ENCODE results near the gene SHISA9.

The SHISA9 gene

DNA sequence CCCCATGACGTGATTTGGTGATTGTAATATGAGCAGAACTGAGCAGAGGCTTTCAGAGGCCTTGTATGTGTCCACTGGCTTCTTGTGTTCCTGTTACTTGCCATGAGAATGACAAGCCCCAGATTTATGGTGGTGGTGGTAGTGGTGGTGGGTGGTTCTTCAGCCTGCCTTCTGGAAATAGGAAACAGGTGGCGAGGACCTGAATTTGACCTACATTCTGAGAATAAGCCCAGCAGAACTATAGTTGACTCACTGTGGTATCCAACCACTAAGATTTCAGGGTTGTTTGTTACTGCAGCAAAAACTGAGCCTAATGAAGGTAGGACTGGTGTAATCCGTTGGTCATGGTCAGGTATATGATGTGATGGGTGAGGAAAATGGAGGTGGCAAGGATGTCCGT, 93.0 kb downstream of the SHISA9 start:
- TF ChIP-seq REST (IDR thresholded peaks at IDR 0.05; ENCODE audit: insufficient read depth in 1 of 2, low read depth in 2 of 2, low read length in 2 of 2) (no peak), POLR2AphosphoS5 (IDR thresholded peaks at IDR 0.05; ENCODE audit: low read depth, low read length) (no peak), FOXP2 (optimal IDR thresholded peaks at IDR 0.05; ENCODE audit: borderline replicate concordance, extremely low read depth, extremely low read length, insufficient read depth) (no peak), TAF1 (IDR thresholded peaks at IDR 0.05; ENCODE audit: borderline replicate concordance, insufficient read depth, low read length) (no peak), SIN3A (IDR thresholded peaks at IDR 0.05; ENCODE audit: borderline replicate concordance, insufficient read depth, low read length) (no peak)

DNA sequence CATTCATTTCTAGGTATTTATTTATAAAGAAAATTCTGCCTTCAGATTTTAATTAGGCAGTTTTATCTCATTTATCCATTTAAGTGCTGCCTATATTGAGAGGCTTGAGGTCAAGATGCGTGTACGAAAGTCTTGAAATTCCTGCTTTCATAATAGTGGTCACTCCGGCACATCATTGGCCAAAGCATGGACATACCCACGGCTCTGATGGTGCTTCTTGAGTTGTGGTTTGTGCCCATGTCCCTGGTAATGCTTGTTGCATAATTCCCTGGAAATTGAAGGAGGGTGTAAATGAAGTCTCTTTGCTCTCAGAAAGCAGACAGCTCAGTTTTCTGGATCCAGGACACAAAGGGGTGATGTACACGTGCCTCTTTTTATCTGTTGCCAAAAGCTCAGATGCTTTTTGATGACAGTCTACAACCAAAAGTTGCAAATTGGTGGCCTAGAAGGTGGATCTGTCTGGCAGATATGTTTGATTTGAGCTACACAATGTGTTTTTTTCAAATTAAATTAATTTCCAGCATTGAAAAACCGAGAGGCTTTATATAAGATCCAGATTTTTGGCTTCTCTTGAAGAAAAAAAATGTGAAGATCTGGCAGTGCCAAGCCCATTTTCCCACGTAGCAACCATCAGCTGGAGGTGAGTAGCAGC, 94.4 kb downstream of the SHISA9 start:
- TF ChIP-seq FOXP2 (optimal IDR thresholded peaks at IDR 0.05; ENCODE audit: borderline replicate concordance, extremely low read depth, extremely low read length, insufficient read depth) (no peak), REST (IDR thresholded peaks at IDR 0.05; ENCODE audit: insufficient read depth in 1 of 2, low read depth in 2 of 2, low read length in 2 of 2) (no peak), POLR2AphosphoS5 (IDR thresholded peaks at IDR 0.05; ENCODE audit: low read depth, low read length) (no peak), SIN3A (IDR thresholded peaks at IDR 0.05; ENCODE audit: borderline replicate concordance, insufficient read depth, low read length) (no peak), TAF1 (IDR thresholded peaks at IDR 0.05; ENCODE audit: borderline replicate concordance, insufficient read depth, low read length) (no peak)

DNA sequence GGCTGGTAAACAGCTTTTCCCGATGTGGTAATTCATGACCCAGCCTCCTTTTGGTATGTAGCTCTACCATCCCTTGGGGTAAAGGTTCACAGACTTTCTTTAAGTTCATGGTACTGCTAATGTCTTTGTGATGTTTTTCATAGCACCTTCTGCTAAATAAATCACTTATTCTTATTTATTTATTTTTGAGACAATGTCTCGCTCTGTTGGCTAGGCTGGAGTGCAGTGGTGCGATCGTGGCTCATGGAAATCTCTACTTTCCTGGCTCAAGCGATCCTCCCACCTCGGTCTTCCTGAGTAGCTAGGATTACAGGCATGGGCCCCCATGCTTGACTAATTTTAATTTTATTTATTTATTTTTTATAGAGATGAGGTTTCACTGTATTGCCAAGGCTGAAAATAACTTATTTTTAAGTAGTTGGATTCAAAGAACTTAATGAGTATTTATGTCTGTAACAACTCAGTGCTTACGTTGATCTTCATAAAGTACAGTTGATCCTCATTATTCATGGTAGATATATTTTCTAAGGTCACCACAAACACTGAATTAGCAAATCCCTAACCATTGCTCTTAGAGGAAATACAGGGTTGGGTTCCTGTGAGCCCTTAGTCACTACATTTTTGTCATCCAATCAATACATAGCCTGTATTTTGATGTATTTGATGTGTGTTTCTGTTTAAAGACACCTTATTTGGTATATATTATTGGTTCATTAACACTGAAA, 97.1 kb downstream of the SHISA9 start:
- TF ChIP-seq SIN3A (IDR thresholded peaks at IDR 0.05; ENCODE audit: borderline replicate concordance, insufficient read depth, low read length): no peak
- no peak for TF ChIP-seq POLR2AphosphoS5 (IDR thresholded peaks at IDR 0.05; ENCODE audit: low read depth, low read length)
- no peak for TF ChIP-seq REST (IDR thresholded peaks at IDR 0.05; ENCODE audit: insufficient read depth in 1 of 2, low read depth in 2 of 2, low read length in 2 of 2)
- TF ChIP-seq FOXP2 (optimal IDR thresholded peaks at IDR 0.05; ENCODE audit: borderline replicate concordance, extremely low read depth, extremely low read length, insufficient read depth): no peak
- no peak for TF ChIP-seq TAF1 (IDR thresholded peaks at IDR 0.05; ENCODE audit: borderline replicate concordance, insufficient read depth, low read length)

DNA sequence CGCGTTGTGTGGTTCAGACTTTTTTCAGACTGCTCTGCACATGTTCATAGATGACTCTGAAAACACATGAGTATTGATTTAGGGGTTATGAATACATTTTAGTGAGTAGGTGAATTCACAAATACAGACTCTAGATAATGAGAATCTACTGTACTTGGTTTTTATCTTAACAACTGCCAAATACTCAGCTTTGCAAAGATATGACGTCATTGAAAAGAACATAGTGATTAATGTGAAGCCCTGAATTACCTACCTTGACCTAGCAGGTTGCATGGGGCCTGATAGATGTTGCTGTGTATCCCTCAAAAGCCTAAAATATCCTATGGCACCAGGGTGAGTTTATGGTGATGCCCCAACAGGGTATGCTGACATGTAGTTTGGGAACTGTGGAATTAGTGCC, 98.0 kb downstream of the SHISA9 start:
- TF ChIP-seq FOXP2 (optimal IDR thresholded peaks at IDR 0.05; ENCODE audit: borderline replicate concordance, extremely low read depth, extremely low read length, insufficient read depth) (no peak), TAF1 (IDR thresholded peaks at IDR 0.05; ENCODE audit: borderline replicate concordance, insufficient read depth, low read length) (no peak), REST (IDR thresholded peaks at IDR 0.05; ENCODE audit: insufficient read depth in 1 of 2, low read depth in 2 of 2, low read length in 2 of 2) (no peak), SIN3A (IDR thresholded peaks at IDR 0.05; ENCODE audit: borderline replicate concordance, insufficient read depth, low read length) (no peak), POLR2AphosphoS5 (IDR thresholded peaks at IDR 0.05; ENCODE audit: low read depth, low read length) (no peak)
